Measurements from ENCODE around the gene TSPEAR. TPM values are rescaled to one million over a fixed set of nuclear protein-coding genes. Genes with fewer than 3 reads are reported as not detected.

Gene TSPEAR
- total RNA-seq, 2 experiments from 2014 or later, result not detected

- Histone ChIP-seq H3K4me1 (ENCODE audit: insufficient read depth, low read length) (peaks cover 3% of the 10 kb centered on the region), H3K4me3 (ENCODE audit: low read length) (no peak overlapping the region), H3K27me3 (ENCODE audit: control insufficient read depth in 1 of 2, insufficient read depth in 2 of 2, low read length in 2 of 2) (peaks cover 0 to 7% of the 10 kb centered on the region in 2 experiments), H3K36me3 (ENCODE audit: insufficient read depth, low read length) (no peaks in the 10 kb centered on the region), H3K27ac (ENCODE audit: low read depth in 1 of 2, low read length in 2 of 2) (no peak overlapping the region), H3K9me3 (ENCODE audit: control insufficient read depth in 1 of 2, insufficient read depth in 1 of 2, low read length in 2 of 2) (peaks cover 0 to 2% of the 10 kb centered on the region in 2 experiments)
- Mint-ChIP-seq H3K4me1 (ENCODE audit: low read depth) (peaks cover 10% of the 10 kb centered on the region), H3K27ac (no peak overlapping the region), H3K27me3 (peaks cover 13% of the 10 kb centered on the region), H3K9me3 (peaks cover 5% of the 10 kb centered on the region), H3K4me3 (no peak overlapping the region), H3K36me3 (ENCODE audit: low read depth) (no peaks in the 10 kb centered on the region)
- intact Hi-C loops (cut with DNase I, micrococcal nuclease), result loop anchor here in 1 of 2 experiments (10.0 kb wide), 1 partner anchor 1145 kb away; no protein-coding TSS in a partner anchor
- peak in 1 of 14 experiments; percentile 27 for DNase-seq
- ChIA-PET POLR2A (no interaction called here), CTCF (no interaction called here)
- ATAC-seq (ENCODE audit: poor library complexity), result no peak
- no peak for TF ChIP-seq CTCF (IDR thresholded peaks at IDR 0.05)
Measured at GRCh38 chr21:44449473-44450363, 261.7 kb downstream of the TSPEAR start.

GRCh38 chr21:44448651-44449131 is 262.7 kb downstream of the TSPEAR start:
- no peak for TF ChIP-seq CTCF (IDR thresholded peaks at IDR 0.05)
- Histone ChIP-seq H3K4me1 (ENCODE audit: insufficient read depth, low read length) (no peaks in the 10 kb centered on the region), H3K4me3 (ENCODE audit: low read length) (no peak overlapping the region), H3K36me3 (ENCODE audit: insufficient read depth, low read length) (no peaks in the 10 kb centered on the region), H3K27me3 (ENCODE audit: control insufficient read depth in 1 of 2, insufficient read depth in 2 of 2, low read length in 2 of 2) (peaks cover 0 to 7% of the 10 kb centered on the region in 2 experiments), H3K27ac (ENCODE audit: low read depth in 1 of 2, low read length in 2 of 2) (no peak overlapping the region), H3K9me3 (ENCODE audit: control insufficient read depth in 1 of 2, insufficient read depth in 1 of 2, low read length in 2 of 2) (peaks cover 0 to 11% of the 10 kb centered on the region in 2 experiments)
- CTCF ChIA-PET, result no interaction called here
- intact Hi-C loops (cut with DNase I, micrococcal nuclease), result no loop called here
- Mint-ChIP-seq H3K4me3 (no peak overlapping the region), H3K27ac (no peak overlapping the region), H3K36me3 (ENCODE audit: low read depth) (no peaks in the 10 kb centered on the region), H3K4me1 (ENCODE audit: low read depth) (peaks cover under 1% of the 10 kb centered on the region), H3K9me3 (peaks cover 5% of the 10 kb centered on the region), H3K27me3 (peaks cover 13% of the 10 kb centered on the region)
- ATAC-seq (ENCODE audit: poor library complexity) (no peak), DNase-seq (peak in 1 of 14 experiments; percentile 17)
- POLR2A ChIA-PET, result no interaction called here

Other genes with a start within 250 kb of the TSPEAR start
- gene KRTAP10-1, start 171.4 kb downstream of the TSPEAR start, total RNA-seq, result not detected
- not detected for gene KRTAP10-2, start 160.1 kb downstream of the TSPEAR start, total RNA-seq
- not detected for gene KRTAP10-3, start 152.8 kb downstream of the TSPEAR start, total RNA-seq
- not detected for gene KRTAP10-4, start 137.8 kb downstream of the TSPEAR start, total RNA-seq
- gene KRTAP10-5, start 131.0 kb downstream of the TSPEAR start, total RNA-seq, result not detected
- gene KRTAP10-6, start 119.1 kb downstream of the TSPEAR start, total RNA-seq, result not detected
- gene KRTAP10-7, start 111.0 kb downstream of the TSPEAR start, total RNA-seq, result not detected
- gene KRTAP10-8, start 99.5 kb downstream of the TSPEAR start, total RNA-seq, result not detected
- not detected for gene KRTAP10-9, start 84.5 kb downstream of the TSPEAR start, total RNA-seq
- gene KRTAP10-10, start 74.2 kb downstream of the TSPEAR start, total RNA-seq, result not detected
- not detected for gene KRTAP10-11, start 65.2 kb downstream of the TSPEAR start, total RNA-seq
- not detected for gene KRTAP12-4, start 56.9 kb downstream of the TSPEAR start, total RNA-seq
- gene KRTAP12-3, start 53.6 kb downstream of the TSPEAR start, total RNA-seq, result not detected
- gene KRTAP12-2, start 44.6 kb downstream of the TSPEAR start, total RNA-seq, result not detected
- not detected for gene KRTAP12-1, start 29.4 kb downstream of the TSPEAR start, total RNA-seq
- gene KRTAP10-12, start 14.4 kb downstream of the TSPEAR start, total RNA-seq, result not detected
- 10 to 100 TPM; 89.9 to 96.8 TPM for gene UBE2G2, start 90.2 kb upstream of the TSPEAR start, total RNA-seq
- 10 to 100 TPM; 82.8 to 91.2 TPM for gene SUMO3, start 106.5 kb upstream of the TSPEAR start, total RNA-seq
- gene PTTG1IP, start 162.1 kb upstream of the TSPEAR start, total RNA-seq, result 10 to 100 TPM; 99.0 to 99.5 TPM
- 100 to 1,000 TPM; 283 to 284 TPM for gene ITGB2, start 209.3 kb upstream of the TSPEAR start, total RNA-seq
- 1 to 10 TPM; 7.7 to 9.1 TPM for gene SLX9, start 228.5 kb upstream of the TSPEAR start, total RNA-seq